8988T (cell line): ENCODE measurements around the gene PPARD.

Experiments used
- DNase-seq: peaks from one replicate; pipeline ENCODE4 v3.0.0; 2011

The PPARD gene

GRCh38 chr6:35448191-35448590 is 105.8 kb downstream of the PPARD start:
- DNase-seq, result no peak

- peak; percentile 72 for DNase-seq
Measured at GRCh38 chr6:35449287-35449881, 107.0 kb downstream of the PPARD start.

- DNase-seq, result no peak
Measured at GRCh38 chr6:35451354-35452182, 109.2 kb downstream of the PPARD start.

- DNase-seq, result peak; percentile 83
Measured at GRCh38 chr6:35452183-35453090, 110.1 kb downstream of the PPARD start, which contains the start of gene FANCE. FANCE (plus strand) TSS chr6:35452338; CDS start chr6:35452546, 208 bp downstream.

GRCh38 chr6:35453236-35453635 is 110.9 kb downstream of the PPARD start:
- no peak for DNase-seq

GRCh38 chr6:35454391-35455110 is 112.2 kb downstream of the PPARD start:
- DNase-seq, result no peak

- DNase-seq, result no peak
Measured at GRCh38 chr6:35457907-35458306, 115.5 kb downstream of the PPARD start.

GRCh38 chr6:35461270-35461669 is 118.9 kb downstream of the PPARD start:
- no peak for DNase-seq

- no peak for DNase-seq
Measured at GRCh38 chr6:35463292-35463691, 120.9 kb downstream of the PPARD start.

- DNase-seq, result no peak
Measured at GRCh38 chr6:35465646-35466045, 123.3 kb downstream of the PPARD start.

- peak; percentile 81 for DNase-seq
Measured at GRCh38 chr6:35468181-35468979, 126.0 kb downstream of the PPARD start, which contains the start of gene RPL10A. RPL10A (plus strand) TSS chr6:35468401; CDS start chr6:35468435, 34 bp downstream.

- DNase-seq, result no peak
Measured at GRCh38 chr6:35468980-35469750, 126.8 kb downstream of the PPARD start.

GRCh38 chr6:35469751-35470662 is 127.6 kb downstream of the PPARD start:
- DNase-seq, result no peak

GRCh38 chr6:35470663-35471120 is 128.3 kb downstream of the PPARD start:
- no peak for DNase-seq

GRCh38 chr6:35471836-35472345 is 129.5 kb downstream of the PPARD start:
- DNase-seq, result no peak

GRCh38 chr6:35473075-35473849 is 130.9 kb downstream of the PPARD start:
- DNase-seq, result no peak

- DNase-seq, result no peak
Measured at GRCh38 chr6:35473850-35474130, 131.4 kb downstream of the PPARD start.

GRCh38 chr6:35474131-35474941 is 132.0 kb downstream of the PPARD start:
- DNase-seq, result no peak
